HUES64 (cell line): ENCODE measurements around the gene PTPRM.

Experiments used
- H3K27ac ChIP-seq: 2 replicates; pipeline ENCODE4 v1.7.0; 2013; ENCODE audit warnings: low read depth, low read length, inconsistent platforms
- H3K27me3 ChIP-seq: 2 replicates; pipeline ENCODE4 v1.6.1; 2013; ENCODE audit warnings: mild to moderate bottlenecking, low read length; ENCODE audit not compliant: insufficient read depth
- H3K36me3 ChIP-seq: 2 replicates; pipeline ENCODE4 v1.6.1; 2013; ENCODE audit warnings: mild to moderate bottlenecking, low read length; ENCODE audit not compliant: insufficient read depth
- H3K4me1 ChIP-seq: 2 replicates; pipeline ENCODE4 v1.6.1; 2013; ENCODE audit warnings: mild to moderate bottlenecking, low read length, moderate library complexity; ENCODE audit not compliant: insufficient read depth
- H3K4me3 ChIP-seq: 2 replicates; pipeline ENCODE4 v1.5.1; 2013; ENCODE audit warnings: mild to moderate bottlenecking, low read length, moderate library complexity
- H3K9ac ChIP-seq: 2 replicates; pipeline ENCODE4 v1.6.1; 2013; ENCODE audit warnings: mild to moderate bottlenecking, low read depth, low read length
- H3K9me3 ChIP-seq: 2 replicates; pipeline ENCODE4 v1.6.1; 2013; ENCODE audit warnings: low read depth, low read length; ENCODE audit not compliant: insufficient read depth
- WGBS: fragments of 150-250, 120-280 bp; methylation state at CpG from one replicate; pipeline ENCODE4 v1.1.7; 2013; ENCODE audit warnings: missing lambda C conversion rate; 5-methylcytosine and 5-hydroxymethylcytosine counted together

Gene PTPRM

GRCh38 chr18:7760967-7761948 lies 194.1 kb downstream of the PTPRM start:
- H3K27ac ChIP-seq: no peak overlapping the region
- no peaks in the 10 kb centered on the region for H3K9me3 ChIP-seq
- no peaks in the 10 kb centered on the region for H3K36me3 ChIP-seq
- no peak overlapping the region for H3K4me3 ChIP-seq
- peaks cover 16% of the 10 kb centered on the region for H3K4me1 ChIP-seq
- WGBS: 95% methylated on average over 5 of the region's 6 CpGs
- H3K9ac ChIP-seq: no peak overlapping the region
- H3K27me3 ChIP-seq: no peaks in the 10 kb centered on the region

- no peak overlapping the region for H3K9ac ChIP-seq
- peaks cover 20% of the 10 kb centered on the region for H3K4me1 ChIP-seq
Measured at GRCh38 chr18:7764405-7764804, 197.3 kb downstream of the PTPRM start.

GRCh38 chr18:7766346-7766745 lies 199.2 kb downstream of the PTPRM start:
- no peak overlapping the region for H3K27ac ChIP-seq
- H3K4me1 ChIP-seq: peaks cover 20% of the 10 kb centered on the region
- H3K27me3 ChIP-seq: no peaks in the 10 kb centered on the region
- H3K36me3 ChIP-seq: no peaks in the 10 kb centered on the region
- no peak overlapping the region for H3K4me3 ChIP-seq
- WGBS: 71% methylated on average over 4 of the region's 4 CpGs
- no peaks in the 10 kb centered on the region for H3K9me3 ChIP-seq
- no peak overlapping the region for H3K9ac ChIP-seq

More at GRCh38 chr18:7764405-7764804, 197.3 kb downstream of the PTPRM start:
- Histone ChIP-seq H3K4me3 (no peak overlapping the region), H3K27ac (no peak overlapping the region), H3K36me3 (no peaks in the 10 kb centered on the region), H3K27me3 (no peaks in the 10 kb centered on the region), H3K9me3 (no peaks in the 10 kb centered on the region)
- WGBS: 73% methylated on average over 2 of the region's 2 CpGs

GRCh38 chr18:7766817-7767216 lies 199.7 kb downstream of the PTPRM start:
- H3K36me3 ChIP-seq: no peaks in the 10 kb centered on the region
- no peaks in the 10 kb centered on the region for H3K27me3 ChIP-seq
- no peaks in the 10 kb centered on the region for H3K9me3 ChIP-seq
- 93% methylated on average over 1 of the region's 1 CpG for WGBS
- H3K9ac ChIP-seq: no peak overlapping the region
- peaks cover 20% of the 10 kb centered on the region for H3K4me1 ChIP-seq
- no peak overlapping the region for H3K4me3 ChIP-seq
- no peak overlapping the region for H3K27ac ChIP-seq

GRCh38 chr18:7770908-7771307 lies 203.8 kb downstream of the PTPRM start:
- 86% methylated on average over 3 of the region's 4 CpGs for whole genome bisulfite sequencing
- Histone ChIP-seq H3K27me3 (no peaks in the 10 kb centered on the region), H3K9ac (no peak overlapping the region), H3K4me3 (no peak overlapping the region), H3K9me3 (no peaks in the 10 kb centered on the region), H3K36me3 (no peaks in the 10 kb centered on the region), H3K27ac (no peak overlapping the region), H3K4me1 (peaks cover 8% of the 10 kb centered on the region)

GRCh38 chr18:7772510-7772888 lies 205.4 kb downstream of the PTPRM start:
- no peak overlapping the region for H3K9ac ChIP-seq
- no peaks in the 10 kb centered on the region for H3K4me1 ChIP-seq
- H3K27ac ChIP-seq: no peak overlapping the region
- H3K27me3 ChIP-seq: no peaks in the 10 kb centered on the region
- H3K9me3 ChIP-seq: no peaks in the 10 kb centered on the region
- H3K36me3 ChIP-seq: no peaks in the 10 kb centered on the region
- H3K4me3 ChIP-seq: no peak overlapping the region

GRCh38 chr18:7772951-7773350 lies 205.8 kb downstream of the PTPRM start:
- no CpG with 5 or more reads among the region's 2 CpGs for WGBS
- no peaks in the 10 kb centered on the region for H3K36me3 ChIP-seq

GRCh38 chr18:7775128-7775527 lies 208.0 kb downstream of the PTPRM start:
- Histone ChIP-seq H3K9me3 (no peaks in the 10 kb centered on the region), H3K27me3 (no peaks in the 10 kb centered on the region), H3K4me1 (no peaks in the 10 kb centered on the region), H3K9ac (no peak overlapping the region), H3K4me3 (no peak overlapping the region), H3K36me3 (no peaks in the 10 kb centered on the region), H3K27ac (no peak overlapping the region)
- WGBS: 87% methylated on average over 4 of the region's 4 CpGs

More at GRCh38 chr18:7772951-7773350, 205.8 kb downstream of the PTPRM start:
- Histone ChIP-seq H3K4me1 (no peaks in the 10 kb centered on the region), H3K27me3 (no peaks in the 10 kb centered on the region), H3K9ac (no peak overlapping the region), H3K4me3 (no peak overlapping the region), H3K9me3 (no peaks in the 10 kb centered on the region), H3K27ac (no peak overlapping the region)

- Histone ChIP-seq H3K9ac (no peak overlapping the region), H3K27ac (no peak overlapping the region), H3K36me3 (no peaks in the 10 kb centered on the region), H3K4me3 (no peak overlapping the region), H3K27me3 (no peaks in the 10 kb centered on the region), H3K4me1 (no peaks in the 10 kb centered on the region), H3K9me3 (no peaks in the 10 kb centered on the region)
- 97% methylated on average over 2 of the region's 2 CpGs for WGBS
Measured at GRCh38 chr18:7775843-7776242, 208.7 kb downstream of the PTPRM start.

GRCh38 chr18:7778181-7778580 lies 211.1 kb downstream of the PTPRM start:
- Histone ChIP-seq H3K27ac (no peak overlapping the region), H3K4me3 (no peak overlapping the region), H3K27me3 (no peaks in the 10 kb centered on the region), H3K4me1 (no peaks in the 10 kb centered on the region), H3K9ac (no peak overlapping the region), H3K9me3 (no peaks in the 10 kb centered on the region), H3K36me3 (no peaks in the 10 kb centered on the region)
- WGBS: 96% methylated on average over 7 of the region's 7 CpGs

GRCh38 chr18:7779211-7779610 lies 212.1 kb downstream of the PTPRM start:
- Histone ChIP-seq H3K27ac (no peak overlapping the region), H3K36me3 (no peaks in the 10 kb centered on the region), H3K4me1 (no peaks in the 10 kb centered on the region), H3K9me3 (no peaks in the 10 kb centered on the region), H3K4me3 (no peak overlapping the region), H3K9ac (no peak overlapping the region), H3K27me3 (no peaks in the 10 kb centered on the region)
- WGBS: 85% methylated on average over 3 of the region's 3 CpGs
